Esophagus mucosa (tissue), 1 donor: Measurements from ENCODE around the gene CUEDC1. TPM values are rescaled to one million over a fixed set of nuclear protein-coding genes. Genes with fewer than 3 reads are reported as not detected.
"Not testable (repeated sequence)": the region's sequence is repeated elsewhere in the genome, so short reads cannot be mapped to it uniquely, and the experiment has no call there.

Experiments used
- ATAC-seq: fragments of 200-7000 bp; cut with Tn5 transposase; one replicate; pipeline ENCODE4 v1.9.1; 2020
- total RNA-seq: library from RNA; stranded (reverse); gene quantifications from one replicate; pipeline ENCODE4 v1.2.4, GENCODE V29; 2023
- donor health status: DM: yes; HTN: yes; CAD: no.

Gene CUEDC1
- total RNA-seq, 1 donor from 2014 or later = 23.8 TPM

DNA sequence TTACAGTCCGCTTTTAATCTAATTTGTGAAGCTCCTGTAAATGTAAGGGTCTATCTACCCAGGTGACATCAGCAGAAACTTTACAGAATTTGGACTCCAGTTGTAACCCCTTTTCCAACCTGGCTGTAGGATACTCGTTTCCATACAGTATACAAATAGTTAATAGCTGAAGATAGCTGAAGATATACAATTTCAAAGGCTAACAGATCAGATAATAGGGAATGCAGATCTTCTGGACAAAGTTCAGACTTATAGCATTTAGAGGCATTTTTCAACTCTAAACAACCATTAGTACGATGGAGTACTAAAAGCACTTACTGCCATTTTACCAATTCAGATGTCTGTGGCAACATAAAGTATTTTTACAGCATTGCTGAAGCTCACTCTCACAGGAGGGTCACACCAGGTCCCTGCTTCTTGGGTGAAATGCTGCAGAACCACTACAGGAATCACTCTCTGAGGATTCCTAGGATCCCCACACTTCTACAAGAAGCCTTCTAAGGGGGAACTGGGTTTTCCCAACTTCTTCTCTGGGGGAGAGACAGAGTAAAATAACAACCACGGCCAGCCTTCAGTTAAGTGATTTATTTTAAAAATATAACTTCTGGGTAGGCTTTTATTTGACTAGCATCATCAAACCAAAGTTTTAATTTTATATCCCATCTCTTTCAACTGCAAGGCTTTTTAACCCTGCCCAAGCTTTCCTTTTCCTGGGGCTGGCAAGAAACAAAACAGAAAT lies 29.9 kb upstream of the CUEDC1 start:
- ATAC-seq = no peak

- no peak for ATAC-seq
Measured at GRCh38 chr17:57984261-57984890, 29.2 kb upstream of the CUEDC1 start.

GRCh38 chr17:57983446-57983845 lies 28.2 kb upstream of the CUEDC1 start:
- ATAC-seq = no peak

DNA sequence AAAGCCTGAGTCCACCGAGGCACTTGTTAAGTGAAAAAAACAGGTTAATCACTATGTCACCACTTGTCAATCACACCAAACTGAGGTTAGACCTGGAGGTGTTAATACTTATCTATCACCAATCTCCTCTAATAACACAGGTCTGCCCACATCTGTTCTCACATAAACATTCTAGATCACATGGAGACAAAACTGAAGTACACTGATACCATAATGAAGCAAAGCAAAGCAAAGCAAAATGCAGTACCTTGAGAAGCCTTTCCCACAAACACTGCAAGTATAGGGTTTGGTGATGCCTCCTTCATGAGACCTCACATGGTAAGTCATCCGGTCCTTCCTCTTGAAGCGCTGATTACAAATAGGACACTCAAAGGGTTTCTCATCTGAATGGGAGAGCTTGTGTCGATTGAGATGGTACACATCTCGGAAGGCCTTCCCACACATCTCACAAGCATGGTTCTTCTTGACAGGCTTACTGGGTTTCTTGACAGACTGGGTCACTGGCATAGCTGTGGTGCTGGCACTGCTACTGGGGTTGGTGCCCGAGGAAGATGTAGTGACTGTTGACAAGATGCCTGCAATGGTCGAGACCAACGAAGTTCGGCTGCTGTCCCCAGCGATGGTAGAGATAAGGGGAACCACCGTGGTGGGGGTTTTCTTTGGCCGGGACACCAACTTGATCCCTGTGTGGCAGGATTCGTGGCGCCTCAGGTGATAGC lies 27.4 kb upstream of the CUEDC1 start:
- ATAC-seq = no peak

DNA sequence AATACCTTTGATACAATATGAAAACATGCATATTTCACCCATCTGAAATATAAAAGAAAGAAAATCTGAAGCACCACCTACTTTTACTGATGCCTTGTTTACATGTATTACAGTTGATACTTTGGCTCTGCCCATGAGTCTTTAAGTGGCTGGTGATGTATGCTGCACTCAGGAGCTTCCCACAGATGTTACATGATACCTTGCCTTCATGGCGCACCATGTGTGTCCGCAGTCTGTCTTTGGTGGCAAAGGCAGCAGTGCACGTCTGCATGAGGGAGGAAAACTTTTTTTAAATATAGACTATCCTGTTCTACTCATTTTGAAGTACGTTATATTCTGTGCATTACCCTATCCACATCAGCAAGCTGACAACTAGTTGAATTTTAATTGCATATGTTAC lies 25.3 kb upstream of the CUEDC1 start:
- ATAC-seq = no peak

GRCh38 chr17:57979076-57979475 lies 23.9 kb upstream of the CUEDC1 start:
- ATAC-seq = no peak

DNA sequence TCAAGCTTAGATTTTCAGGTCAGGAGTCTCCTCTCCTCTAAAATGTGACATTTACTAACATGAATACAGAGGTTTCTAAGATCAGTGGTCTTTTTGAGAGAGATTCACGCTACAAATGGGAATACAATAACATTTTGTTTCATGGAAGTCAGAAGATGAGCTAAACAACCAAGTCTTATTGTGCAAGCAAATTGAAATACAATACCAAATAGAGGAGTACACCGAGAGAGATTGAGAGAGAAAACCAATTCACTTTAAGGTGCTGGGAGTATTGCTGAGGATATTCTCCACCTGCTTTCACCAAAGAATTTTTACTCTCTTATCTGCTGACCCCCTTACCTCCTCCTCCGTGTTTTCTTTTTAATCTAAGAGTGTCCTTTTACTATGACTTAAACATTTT lies 21.4 kb upstream of the CUEDC1 start:
- no peak for ATAC-seq

- no peak for ATAC-seq
Measured at GRCh38 chr17:57975044-57975443, 19.8 kb upstream of the CUEDC1 start.

DNA sequence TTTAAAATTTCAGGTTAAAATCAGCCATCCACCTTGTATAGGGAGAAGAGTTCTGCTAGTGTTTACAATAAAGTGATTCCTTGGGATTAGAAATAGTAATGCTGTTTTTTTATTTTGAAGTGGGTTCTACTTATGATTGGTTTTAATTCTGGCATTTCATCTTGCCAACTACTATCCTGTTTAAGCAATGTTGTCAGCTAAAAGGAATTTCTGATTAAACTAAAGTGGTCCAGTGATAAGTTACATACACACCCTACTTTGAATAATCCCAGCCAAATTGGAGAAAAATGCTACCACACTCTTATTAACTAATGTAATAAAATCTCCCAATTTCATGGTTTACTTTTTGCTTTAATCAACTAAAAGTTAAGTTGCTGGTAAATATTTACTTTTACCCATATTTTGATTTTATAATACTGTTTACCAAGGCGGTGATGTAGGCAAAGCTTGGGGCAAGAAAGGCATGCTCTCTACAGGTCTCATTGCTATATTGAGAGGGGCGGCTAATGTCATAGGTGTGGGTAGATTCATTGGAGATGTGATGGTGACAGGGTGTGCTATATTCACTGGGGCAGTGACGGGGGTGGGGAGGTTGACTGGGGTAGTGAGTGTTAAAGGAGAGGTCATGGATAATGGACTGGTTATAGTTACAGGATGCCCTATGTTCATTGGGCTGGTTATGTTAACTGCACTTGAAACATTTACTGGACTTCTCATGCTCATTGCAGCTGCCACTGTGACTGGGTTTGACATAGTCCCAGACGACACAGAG lies 19.0 kb upstream of the CUEDC1 start:
- not testable (repeated sequence) for ATAC-seq

GRCh38 chr17:57972151-57972550 lies 16.9 kb upstream of the CUEDC1 start:
- no peak for ATAC-seq

- ATAC-seq = no peak
Measured at GRCh38 chr17:57971572-57971971, 16.4 kb upstream of the CUEDC1 start.

GRCh38 chr17:57970710-57971109 lies 15.5 kb upstream of the CUEDC1 start:
- ATAC-seq = no peak

GRCh38 chr17:57968456-57968855 lies 13.2 kb upstream of the CUEDC1 start:
- ATAC-seq = no peak

DNA sequence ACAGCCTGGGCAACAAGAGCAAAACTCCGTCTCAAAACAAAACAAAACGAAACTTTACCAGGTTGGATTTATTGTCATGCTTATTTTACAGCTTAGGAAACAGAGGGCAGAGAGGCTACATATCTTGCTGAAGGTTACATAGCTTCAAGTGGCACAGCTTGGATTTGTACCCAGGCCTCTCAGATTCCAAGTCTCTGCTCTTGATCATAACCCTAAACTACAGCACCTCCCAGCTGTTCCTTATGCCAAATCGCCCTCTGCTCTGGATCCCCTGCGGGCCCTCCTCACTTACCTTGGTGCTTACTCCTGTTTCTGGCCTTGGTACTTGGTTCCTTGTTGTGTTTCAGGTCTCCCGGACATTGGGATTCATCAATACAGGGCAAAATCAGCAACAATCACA lies 11.7 kb upstream of the CUEDC1 start:
- no peak for ATAC-seq

- no peak for ATAC-seq
Measured at GRCh38 chr17:57966246-57966645, 11.0 kb upstream of the CUEDC1 start.

DNA sequence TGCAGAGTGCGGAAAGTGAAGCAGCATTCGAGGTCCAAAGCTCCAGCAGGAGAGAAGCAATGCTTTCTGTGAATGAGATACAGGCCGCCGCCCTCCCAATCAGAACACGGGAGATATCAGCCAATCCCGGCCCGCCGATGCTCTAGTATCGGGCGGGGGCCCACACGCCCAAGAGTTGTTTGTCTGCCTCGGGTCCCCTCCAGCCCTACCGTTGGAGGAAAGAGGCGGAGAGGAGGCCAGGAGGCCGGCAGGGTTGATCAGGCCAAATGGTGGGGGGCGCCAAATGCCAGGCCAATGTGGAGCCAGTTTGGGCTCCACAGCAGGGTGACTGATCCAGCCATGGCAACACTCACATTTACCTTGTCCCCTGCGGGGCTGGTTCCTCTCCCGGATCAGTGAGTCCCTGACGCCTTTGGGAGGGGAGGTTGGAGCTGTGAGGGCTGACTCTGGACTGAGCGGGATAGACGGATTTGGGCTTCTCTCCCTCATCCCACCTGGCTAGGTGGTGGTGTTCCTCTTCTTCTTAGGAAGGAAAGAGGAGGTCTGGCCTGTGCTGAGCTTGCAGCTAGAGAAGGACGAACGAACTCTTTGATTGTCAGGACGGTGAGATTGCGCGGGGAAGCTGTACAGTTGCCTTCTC lies 10.4 kb upstream of the CUEDC1 start:
- no peak for ATAC-seq

DNA sequence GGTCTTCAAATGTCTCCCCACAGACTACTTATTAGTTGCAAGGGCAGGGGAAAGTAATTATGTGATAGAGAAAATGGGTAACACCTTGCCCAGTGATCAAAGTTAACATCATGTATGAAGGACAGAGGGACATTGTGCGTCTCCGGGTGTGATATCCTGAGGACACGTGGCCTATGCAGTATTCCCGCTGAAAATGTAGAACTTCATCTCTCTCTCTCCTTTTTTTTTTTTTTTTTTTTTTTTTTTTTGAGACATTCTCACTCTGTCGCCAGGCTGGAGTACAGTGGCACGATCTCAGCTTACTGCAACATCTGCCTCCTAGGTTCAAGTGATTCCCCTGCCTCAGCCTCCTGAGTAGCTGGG lies 7.9 kb upstream of the CUEDC1 start:
- ATAC-seq = no peak

DNA sequence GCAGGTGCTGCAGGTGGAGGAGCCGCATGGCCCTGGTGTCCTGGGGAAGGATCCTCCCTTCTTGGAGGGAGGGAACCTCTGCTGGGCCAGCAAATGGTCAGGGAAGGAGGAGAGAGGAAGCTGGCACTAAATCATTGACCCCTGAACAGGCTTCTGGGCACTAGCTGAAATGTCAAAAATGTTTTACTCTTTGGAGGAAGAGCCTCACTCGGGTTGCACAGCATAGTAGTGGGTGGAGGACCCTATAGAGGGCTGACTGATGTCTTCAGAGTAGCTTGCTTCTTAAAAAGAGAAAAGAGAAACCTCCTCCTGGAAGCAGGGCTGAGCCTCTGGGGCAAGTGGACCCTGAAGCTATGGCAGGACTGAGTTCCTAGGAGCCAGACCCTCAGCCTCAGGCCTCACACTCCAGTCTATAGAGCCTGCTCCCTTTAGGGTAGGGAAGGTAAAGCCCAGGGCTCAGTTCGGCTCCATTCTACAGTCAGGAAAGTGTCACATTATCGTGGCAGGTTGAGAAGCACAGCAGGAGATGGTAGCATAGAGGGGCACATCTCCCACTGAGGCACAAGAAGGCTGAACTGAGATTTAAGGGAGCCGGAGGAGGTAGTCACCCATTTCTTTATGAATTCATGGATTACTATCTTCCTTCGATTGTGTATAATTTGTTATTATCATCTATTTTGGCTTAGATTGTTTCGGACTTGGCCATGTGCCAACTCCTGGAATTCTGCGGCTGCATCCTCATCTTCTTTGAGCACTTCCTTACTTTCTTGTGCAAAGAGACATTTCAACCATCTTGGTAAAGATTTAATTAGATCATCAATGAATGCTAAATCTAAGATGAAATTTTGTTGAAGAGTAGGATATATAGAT lies 7.3 kb upstream of the CUEDC1 start:
- ATAC-seq = no peak

DNA sequence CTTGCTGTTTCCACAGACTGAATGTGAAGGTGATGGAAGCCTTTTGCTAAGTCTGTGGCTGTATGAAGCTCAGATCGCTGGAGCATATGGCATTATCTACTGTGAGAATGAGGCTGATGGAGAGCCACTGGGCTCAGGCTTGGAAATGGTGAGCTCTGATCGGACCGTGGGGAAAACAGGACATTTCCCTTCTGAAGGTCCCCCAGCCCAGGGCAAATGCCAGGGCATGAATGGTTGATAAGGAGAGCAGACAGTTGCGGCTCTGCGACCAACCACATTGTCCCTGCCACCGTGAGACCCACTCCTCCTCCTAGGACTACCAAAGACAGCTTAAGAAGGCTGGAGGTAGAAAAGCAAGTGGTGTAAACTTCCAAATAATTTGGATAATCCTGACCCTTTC lies 4.7 kb upstream of the CUEDC1 start:
- ATAC-seq = no peak

GRCh38 chr17:57958391-57958790 lies 3.2 kb upstream of the CUEDC1 start:
- ATAC-seq = not testable (repeated sequence)

GRCh38 chr17:57957886-57958285 lies 2.7 kb upstream of the CUEDC1 start:
- no peak for ATAC-seq
